Measurements from ENCODE around the gene UBE3B.
A peak's percentile ranks its signal among the peaks of the same experiment; 100 is the strongest.

The UBE3B gene

DNA sequence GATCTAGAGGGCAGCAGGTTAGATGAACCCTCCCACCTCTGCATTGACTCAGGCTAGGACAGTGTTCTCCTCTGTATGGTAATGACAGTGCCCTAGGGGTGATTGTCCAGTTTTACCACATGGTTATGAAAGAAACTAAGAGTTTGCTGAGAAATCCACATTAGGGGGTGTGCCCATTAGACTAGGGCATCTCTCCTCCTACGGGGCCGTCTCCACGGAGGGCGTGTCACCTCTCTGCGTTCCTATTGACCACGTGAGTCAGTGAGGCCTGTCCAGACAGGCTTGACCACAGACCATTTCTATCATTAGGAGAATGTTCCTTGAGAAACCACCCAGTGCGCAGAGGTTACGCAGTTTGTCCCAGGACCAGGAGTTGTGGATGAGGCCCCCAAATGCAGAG is 104.4 kb downstream of the UBE3B start:
- DNase-seq (ENCODE audit: low read depth), result peak; percentile 19
- no peak overlapping the region for H3K4me3 ChIP-seq (ENCODE audit: low read length)
- TF ChIP-seq CTCF (conservative IDR thresholded peaks at IDR 0.05; ENCODE audit: low read length), result no peak

- TF ChIP-seq CTCF (conservative IDR thresholded peaks at IDR 0.05; ENCODE audit: low read length), result no peak
- DNase-seq (ENCODE audit: low read depth), result no peak
- H3K4me3 ChIP-seq (ENCODE audit: low read length), result no peak overlapping the region
Measured at GRCh38 chr12:109582636-109583035, 105.2 kb downstream of the UBE3B start.

- no peak overlapping the region for H3K4me3 ChIP-seq (ENCODE audit: low read length)
- TF ChIP-seq CTCF (conservative IDR thresholded peaks at IDR 0.05; ENCODE audit: low read length), result no peak
- no peak for DNase-seq (ENCODE audit: low read depth)
Measured at GRCh38 chr12:109583733-109584132, 106.3 kb downstream of the UBE3B start.

Data from AG10803 (cell line).